Cardiac muscle cell (in vitro differentiated cells and primary cell): ENCODE data around the gene SMIM22. TPM values are rescaled to one million over a fixed set of nuclear protein-coding genes. Genes with fewer than 3 reads are reported as not detected.

Experiments used
- DNase-seq, 2 donors: peaks; one replicate each; pipeline versions ENCODE4 v3.0.0 to v3.0.0-alpha.2; 2010 to 2017; ENCODE audit warnings: low read depth in 1 of 2, low spot score in 1 of 2
- H3K27ac ChIP-seq: fragments of 200-600 bp; sonication (generic); 2 replicates; pipeline ENCODE4 v1.5.1; 2016
- H3K27me3 ChIP-seq: fragments of 200-600 bp; sonication (generic); 2 replicates; pipeline ENCODE4 v1.6.0; 2016; ENCODE audit warnings: control low read depth
- H3K36me3 ChIP-seq: fragments of 200-600 bp; sonication (generic); 2 replicates; pipeline ENCODE4 v1.5.1; 2016; ENCODE audit warnings: control low read depth
- H3K4me1 ChIP-seq: fragments of 200-600 bp; sonication (generic); 2 replicates; pipeline ENCODE4 v1.8.1; 2017; ENCODE audit warnings: low read depth, mild to moderate bottlenecking, mixed run types
- H3K4me3 ChIP-seq: fragments of 200-600 bp; sonication (generic); 2 replicates; pipeline ENCODE4 v1.5.1; 2016; ENCODE audit warnings: mild to moderate bottlenecking
- H3K9me3 ChIP-seq: fragments of 200-600 bp; sonication (generic); 2 replicates; pipeline ENCODE4 v1.5.1; 2017; ENCODE audit warnings: low read depth, mild to moderate bottlenecking, control low read depth
- polyA plus RNA-seq: library from polyadenylated mRNA; unstranded; fragments of >200 nt; fragmentation: Nextera tagmentation; extraction: Ambion mirVana; gene quantifications from 2 replicates; pipeline ENCODE4 v1.2.1, GENCODE V29; 2016
- total RNA-seq: library from RNA; depleted of rRNA; stranded (reverse); fragments of >200 nt; gene quantifications from 2 replicates; pipeline ENCODE4 v1.2.3, GENCODE V29; 2016
- TF ChIP-seq, protein P1 (sequence below): IDR thresholded peaks from 2 replicates; pipeline ENCODE4 v1.5.1; 2012; ENCODE audit warnings: low read depth, mild to moderate bottlenecking, low read length

Gene SMIM22
- total and polyA plus RNA-seq, 2 experiments from 2014 or later, result 5.3 TPM; not detected in 1

DNA sequence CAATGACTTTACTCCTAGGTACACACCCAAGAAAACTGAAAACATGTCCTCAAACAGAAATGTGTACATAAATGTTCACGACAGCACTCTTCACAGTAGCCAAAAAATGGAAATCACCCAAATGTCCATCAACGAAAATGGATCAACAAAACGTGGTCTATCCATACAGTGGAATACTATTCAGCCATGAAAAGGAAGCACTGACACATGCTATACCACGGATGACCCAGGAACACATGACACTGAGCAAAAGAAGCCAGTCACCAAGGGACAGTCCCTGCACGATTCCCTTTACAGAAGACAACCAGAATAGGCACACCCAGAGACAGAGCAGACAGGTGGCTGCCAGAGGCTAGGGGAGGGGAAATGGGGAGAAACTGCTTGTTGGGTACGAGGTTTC, 39.5 kb upstream of the SMIM22 start:
- H3K4me1 ChIP-seq, result no peaks in the 10 kb centered on the region

DNA sequence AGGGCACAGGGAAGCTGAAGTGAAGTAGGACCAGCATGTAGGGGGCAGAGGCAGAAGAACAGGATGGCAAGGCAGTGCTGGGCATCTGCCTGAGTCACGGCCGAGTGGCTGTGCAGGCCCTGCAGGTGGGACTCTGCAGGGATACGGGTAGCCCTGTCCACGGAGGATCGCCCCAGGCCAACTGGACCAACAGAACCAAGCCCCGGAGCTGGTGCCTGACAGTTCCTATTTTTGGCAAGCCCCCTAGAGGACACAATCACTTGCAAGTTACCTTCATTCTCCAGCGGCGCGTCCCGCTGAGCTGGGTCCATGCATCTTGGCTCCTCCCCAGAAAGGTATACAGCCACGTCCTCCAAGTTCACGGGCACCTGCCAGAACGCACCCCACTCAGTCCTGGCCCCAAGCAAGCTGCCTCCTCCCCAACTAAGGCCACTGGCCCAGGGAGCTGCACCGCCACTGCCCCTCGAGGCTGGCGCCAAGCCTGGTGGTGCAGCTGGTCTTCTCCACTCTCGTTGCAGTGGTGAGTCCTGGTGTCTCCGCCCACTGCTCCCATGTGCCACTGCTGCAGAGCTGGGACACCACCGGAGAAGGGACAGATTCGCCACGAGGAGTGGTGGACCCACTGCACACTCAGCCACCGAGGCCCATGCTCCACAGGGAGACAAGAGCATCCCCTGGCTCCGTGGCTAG, 34.8 kb upstream of the SMIM22 start:
- Histone ChIP-seq H3K4me3 (no peak overlapping the region), H3K27ac (no peak overlapping the region), H3K9me3 (no peaks in the 10 kb centered on the region), H3K4me1 (no peaks in the 10 kb centered on the region), H3K27me3 (no peaks in the 10 kb centered on the region), H3K36me3 (peaks cover 43% of the 10 kb centered on the region)
- no peak for DNase-seq
- TF ChIP-seq, protein P1, sequence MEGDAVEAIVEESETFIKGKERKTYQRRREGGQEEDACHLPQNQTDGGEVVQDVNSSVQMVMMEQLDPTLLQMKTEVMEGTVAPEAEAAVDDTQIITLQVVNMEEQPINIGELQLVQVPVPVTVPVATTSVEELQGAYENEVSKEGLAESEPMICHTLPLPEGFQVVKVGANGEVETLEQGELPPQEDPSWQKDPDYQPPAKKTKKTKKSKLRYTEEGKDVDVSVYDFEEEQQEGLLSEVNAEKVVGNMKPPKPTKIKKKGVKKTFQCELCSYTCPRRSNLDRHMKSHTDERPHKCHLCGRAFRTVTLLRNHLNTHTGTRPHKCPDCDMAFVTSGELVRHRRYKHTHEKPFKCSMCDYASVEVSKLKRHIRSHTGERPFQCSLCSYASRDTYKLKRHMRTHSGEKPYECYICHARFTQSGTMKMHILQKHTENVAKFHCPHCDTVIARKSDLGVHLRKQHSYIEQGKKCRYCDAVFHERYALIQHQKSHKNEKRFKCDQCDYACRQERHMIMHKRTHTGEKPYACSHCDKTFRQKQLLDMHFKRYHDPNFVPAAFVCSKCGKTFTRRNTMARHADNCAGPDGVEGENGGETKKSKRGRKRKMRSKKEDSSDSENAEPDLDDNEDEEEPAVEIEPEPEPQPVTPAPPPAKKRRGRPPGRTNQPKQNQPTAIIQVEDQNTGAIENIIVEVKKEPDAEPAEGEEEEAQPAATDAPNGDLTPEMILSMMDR, result no peak

More for the DNA sequence above, 39.5 kb upstream of the SMIM22 start:
- Histone ChIP-seq H3K27ac (no peak overlapping the region), H3K4me3 (no peak overlapping the region), H3K9me3 (no peaks in the 10 kb centered on the region), H3K27me3 (no peaks in the 10 kb centered on the region), H3K36me3 (peaks cover 37% of the 10 kb centered on the region)
- no peak for DNase-seq
- TF ChIP-seq, protein P1, result no peak

DNA sequence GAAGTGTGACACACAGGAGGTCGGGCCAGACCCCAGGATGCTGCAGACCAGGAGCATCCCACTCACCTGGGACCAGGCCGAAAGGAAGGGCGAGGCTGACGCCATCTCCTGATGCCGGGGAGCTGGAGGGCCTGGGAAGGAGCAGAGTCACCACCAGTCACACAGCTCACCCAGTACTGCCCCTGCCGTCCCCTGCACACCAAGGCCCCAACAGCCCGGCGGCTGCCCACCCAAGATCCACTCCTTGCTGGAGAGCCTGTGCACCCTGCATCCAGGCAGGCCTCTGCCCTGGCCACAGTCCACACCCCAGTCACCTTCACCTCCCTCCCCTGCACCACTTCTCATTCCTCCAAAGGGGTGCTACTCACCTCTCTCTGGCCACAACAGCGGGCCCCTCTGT, 33.0 kb upstream of the SMIM22 start:
- Histone ChIP-seq H3K27me3 (no peaks in the 10 kb centered on the region), H3K9me3 (no peaks in the 10 kb centered on the region), H3K27ac (no peak overlapping the region), H3K36me3 (peaks cover 39% of the 10 kb centered on the region), H3K4me3 (no peak overlapping the region), H3K4me1 (no peaks in the 10 kb centered on the region)
- no peak for DNase-seq
- TF ChIP-seq, protein P1, result no peak

DNA sequence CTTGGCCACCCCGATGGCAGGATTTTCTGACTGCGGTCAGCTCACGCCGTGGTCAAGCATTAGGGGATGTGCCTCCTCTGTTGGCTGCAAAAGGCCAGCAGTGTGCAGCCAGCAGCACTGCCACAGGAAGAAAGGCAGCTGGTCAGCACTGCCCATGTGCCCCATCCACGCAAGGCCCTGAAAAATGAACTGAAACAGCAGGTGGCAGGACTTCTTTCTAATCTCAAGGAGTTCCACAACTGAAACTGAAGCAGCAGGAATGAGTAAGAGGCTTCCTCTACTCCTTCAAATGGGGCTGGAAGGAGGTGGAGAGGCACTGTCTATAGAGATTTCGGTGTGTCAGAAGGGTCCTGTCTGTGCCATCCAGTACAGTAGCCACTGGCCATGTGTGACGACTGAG, 31.4 kb upstream of the SMIM22 start:
- no peak overlapping the region for H3K27ac ChIP-seq
- TF ChIP-seq, protein P1, result no peak
- H3K4me1 ChIP-seq, result peaks cover 4% of the 10 kb centered on the region
- no peaks in the 10 kb centered on the region for H3K9me3 ChIP-seq
- DNase-seq, result no peak
- H3K27me3 ChIP-seq, result no peaks in the 10 kb centered on the region
- H3K4me3 ChIP-seq, result no peak overlapping the region
- H3K36me3 ChIP-seq, result peaks cover 31% of the 10 kb centered on the region

DNA sequence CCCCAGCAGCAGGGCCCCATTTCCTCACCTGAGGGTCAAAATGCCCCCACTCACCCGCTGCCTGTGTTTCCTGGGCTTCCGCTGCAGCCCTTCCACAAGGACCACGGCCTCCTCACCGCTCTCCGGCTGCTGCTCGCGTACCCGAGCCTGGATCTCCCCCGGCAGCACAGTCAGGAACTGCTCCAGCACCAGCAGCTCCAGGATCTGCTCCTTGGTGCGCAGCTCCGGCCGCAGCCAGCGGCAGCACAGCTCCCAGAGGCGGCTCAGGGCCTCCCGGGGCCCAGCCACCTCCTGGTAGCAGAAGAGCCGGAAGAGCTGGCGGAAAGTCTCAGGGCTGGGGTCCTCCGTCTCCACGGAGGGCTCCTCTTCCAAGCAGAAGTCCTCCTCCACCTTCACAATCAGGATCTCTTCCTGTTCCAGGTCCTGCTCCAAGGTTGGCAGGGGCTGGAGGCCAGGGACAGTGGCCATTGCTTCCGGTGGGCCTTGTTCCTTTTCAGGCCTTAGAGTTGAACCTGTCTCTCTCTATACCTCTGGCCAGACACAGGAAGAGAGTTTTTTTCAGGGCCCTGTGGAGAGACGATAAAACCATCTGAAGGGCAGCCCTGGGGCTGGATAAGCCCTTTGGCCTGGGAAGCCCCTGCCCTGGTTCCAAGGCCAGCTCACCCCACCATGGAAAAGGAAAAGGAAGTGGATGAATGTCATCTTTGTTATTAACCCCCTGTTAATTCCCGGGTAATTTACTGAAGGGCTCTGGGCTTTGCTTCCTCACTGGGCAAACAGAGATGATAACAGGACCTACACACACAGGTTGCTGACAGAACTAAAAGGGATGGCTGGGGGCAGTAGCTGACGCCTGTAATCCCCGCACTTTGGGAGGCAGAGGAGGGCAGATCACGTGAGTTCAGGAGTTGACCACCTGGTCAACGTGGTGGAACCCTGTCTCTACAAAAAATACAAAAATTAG, 29.4 kb upstream of the SMIM22 start:
- Histone ChIP-seq H3K27me3 (no peaks in the 10 kb centered on the region), H3K27ac (peak overlapping the region; percentile 74), H3K36me3 (peaks cover 22% of the 10 kb centered on the region), H3K4me3 (peak overlapping the region; percentile 83), H3K9me3 (no peaks in the 10 kb centered on the region), H3K4me1 (peaks cover 4% of the 10 kb centered on the region)
- TF ChIP-seq, protein P1, result no peak
- DNase-seq, result no peak
